GM23338 (cell line): ENCODE data around the gene SCML1. TPM values are rescaled to one million over a fixed set of nuclear protein-coding genes. Genes with fewer than 3 reads are reported as not detected.

Experiments used
- ATAC-seq: fragments of 200-7000 bp; cut with Tn5 transposase; 3 replicates; pipeline ENCODE4 v1.9.1; 2020
- DNase-seq: peaks from one replicate; pipeline ENCODE4 v3.0.0-alpha.2; 2015; ENCODE audit warnings: low spot score
- H2AFZ ChIP-seq: fragments of 200-600 bp; sonication (generic); 2 replicates; pipeline ENCODE4 v1.8.0; 2016; ENCODE audit warnings: antibody characterized with exemption, mild to moderate bottlenecking, moderate library complexity
- H3F3A ChIP-seq: fragments of 200-600 bp; sonication (generic); replicated peaks from 2 replicates; pipeline ENCODE4 v1.8.0; 2017; ENCODE audit warnings: antibody characterized with exemption, mixed run types, low read depth
- H3K27ac ChIP-seq: fragments of 200-600 bp; sonication (generic); 2 replicates; pipeline ENCODE4 v1.6.1; 2016; ENCODE audit warnings: low read depth
- H3K27me3 ChIP-seq: fragments of 200-600 bp; sonication (generic); 2 replicates; pipeline ENCODE4 v1.8.0; 2016; ENCODE audit warnings: mild to moderate bottlenecking, mixed run types, moderate library complexity; ENCODE audit not compliant: insufficient read depth
- H3K36me3 ChIP-seq: fragments of 200-600 bp; sonication (generic); 2 replicates; pipeline ENCODE4 v1.8.0; 2016; ENCODE audit warnings: mild to moderate bottlenecking; ENCODE audit not compliant: insufficient read depth
- H3K4me1 ChIP-seq: fragments of 200-600 bp; sonication (generic); 2 replicates; pipeline ENCODE4 v1.8.0; 2016; ENCODE audit warnings: mild to moderate bottlenecking, moderate library complexity; ENCODE audit not compliant: insufficient read depth
- H3K4me2 ChIP-seq: fragments of 200-600 bp; sonication (generic); 2 replicates; pipeline ENCODE4 v1.7.1; 2017; ENCODE audit warnings: mixed run types
- H3K4me3 ChIP-seq: fragments of 200-600 bp; sonication (generic); 2 replicates; pipeline ENCODE4 v1.6.1; 2016; ENCODE audit warnings: mixed run types
- H3K79me2 ChIP-seq: fragments of 200-600 bp; sonication (generic); replicated peaks from 2 replicates; pipeline ENCODE4 v1.8.0; 2017; ENCODE audit warnings: mild to moderate bottlenecking; ENCODE audit not compliant: insufficient read depth
- H3K9me2 ChIP-seq: fragments of 200-600 bp; sonication (generic); 2 replicates; pipeline ENCODE4 v1.8.0; 2017; ENCODE audit not compliant: insufficient read depth
- H4K20me1 ChIP-seq: fragments of 200-600 bp; sonication (generic); replicated peaks from 2 replicates; pipeline ENCODE4 v1.8.0; 2017; ENCODE audit warnings: mild to moderate bottlenecking; ENCODE audit not compliant: insufficient read depth
- H3K27ac Mint-ChIP-seq: 2 replicates; pipeline ENCODE4 v1.8.0; 2020; ENCODE audit warnings: inconsistent platforms, mild to moderate bottlenecking, moderate library complexity, mixed read lengths
- H3K27me3 Mint-ChIP-seq: 3 replicates; pipeline ENCODE4 v1.8.0; 2022; ENCODE audit warnings: low read depth, mild to moderate bottlenecking, moderate library complexity, mixed read lengths, inconsistent platforms; ENCODE audit not compliant: insufficient read depth, poor library complexity
- H3K36me3 Mint-ChIP-seq: 3 replicates; pipeline ENCODE4 v1.8.0; 2021; ENCODE audit warnings: low read depth, mild to moderate bottlenecking, inconsistent platforms, moderate library complexity, mixed read lengths
- H3K4me1 Mint-ChIP-seq: 3 replicates; pipeline ENCODE4 v1.8.0; 2020; ENCODE audit warnings: mild to moderate bottlenecking, inconsistent platforms, mixed read lengths
- H3K4me3 Mint-ChIP-seq: 3 replicates; pipeline ENCODE4 v1.8.0; 2021; ENCODE audit warnings: moderate library complexity, mild to moderate bottlenecking, inconsistent platforms, mixed read lengths
- H3K9me3 Mint-ChIP-seq: 3 replicates; pipeline ENCODE4 v1.8.0; 2020; ENCODE audit warnings: moderate library complexity, mild to moderate bottlenecking, inconsistent platforms, mixed read lengths
- EZH2 ChIP-seq: fragments of 200-600 bp; sonication (generic); IDR thresholded peaks from one replicate; pipeline ENCODE4 v1.8.0; 2017; ENCODE audit warnings: antibody characterized with exemption, mild to moderate bottlenecking, low read depth; ENCODE audit not compliant: unreplicated experiment
- JUNB ChIP-seq: IDR thresholded peaks from one replicate; pipeline ENCODE4 v1.6.1; 2016; ENCODE audit warnings: antibody characterized with exemption; ENCODE audit not compliant: unreplicated experiment
- NANOG ChIP-seq: IDR thresholded peaks from 2 replicates; pipeline ENCODE4 v1.6.1; 2016; ENCODE audit warnings: antibody characterized with exemption, borderline replicate concordance
- POLR2AphosphoS5 ChIP-seq: IDR thresholded peaks from 2 replicates; pipeline ENCODE4 v1.6.1; 2016; ENCODE audit warnings: antibody characterized with exemption, low read depth
- STAT1 ChIP-seq: IDR thresholded peaks from one replicate; pipeline ENCODE4 v1.6.1; 2016; ENCODE audit warnings: antibody characterized with exemption; ENCODE audit not compliant: unreplicated experiment
- ZNF114 ChIP-seq: fragments of 250-450 bp; sonication (Bioruptor Pico); IDR thresholded peaks from 2 replicates; pipeline ENCODE4 v1.5.0; 2020; ENCODE audit warnings: mild to moderate bottlenecking, moderate library complexity
- ZNF331 ChIP-seq: fragments of 250-450 bp; sonication (Bioruptor Pico); IDR thresholded peaks from 2 replicates; pipeline ENCODE4 v1.5.0; 2020; ENCODE audit warnings: low read depth, mild to moderate bottlenecking, moderate library complexity
- polyA plus RNA-seq: library from polyadenylated mRNA; unstranded; fragments of >200 nt; fragmentation: Nextera tagmentation; extraction: Ambion mirVana; gene quantifications from 2 replicates; pipeline ENCODE4 v1.2.1, GENCODE V29; 2016
- total RNA-seq: library from RNA; depleted of rRNA; stranded (reverse); fragments of >200 nt; shearing (Covaris generic); gene quantifications from 2 replicates; pipeline ENCODE4 v1.2.3, GENCODE V29; 2014
- TF ChIP-seq, protein P1 (sequence below): IDR thresholded peaks from 2 replicates; pipeline ENCODE4 v1.6.1; 2016; ENCODE audit warnings: antibody characterized with exemption
- TF ChIP-seq, protein P2 (sequence below): IDR thresholded peaks from one replicate; pipeline ENCODE4 v1.6.1; 2018; ENCODE audit warnings: antibody characterized with exemption; ENCODE audit not compliant: unreplicated experiment
- TF ChIP-seq, protein P3 (sequence below), 2 experiments: fragments of 200-600 bp in 1 of 2; sonication (generic) in 1 of 2; conservative IDR thresholded peaks; 2 replicates each; pipeline versions ENCODE4 v1.5.1 to v1.6.1; 2016 to 2017; ENCODE audit warnings: antibody characterized with exemption in 2 of 2, low read depth in 2 of 2, mild to moderate bottlenecking in 2 of 2, moderate library complexity in 1 of 2

Gene SCML1
- total and polyA plus RNA-seq, 2 experiments from 2014 or later: 5.4 to 6.4 TPM

DNA sequence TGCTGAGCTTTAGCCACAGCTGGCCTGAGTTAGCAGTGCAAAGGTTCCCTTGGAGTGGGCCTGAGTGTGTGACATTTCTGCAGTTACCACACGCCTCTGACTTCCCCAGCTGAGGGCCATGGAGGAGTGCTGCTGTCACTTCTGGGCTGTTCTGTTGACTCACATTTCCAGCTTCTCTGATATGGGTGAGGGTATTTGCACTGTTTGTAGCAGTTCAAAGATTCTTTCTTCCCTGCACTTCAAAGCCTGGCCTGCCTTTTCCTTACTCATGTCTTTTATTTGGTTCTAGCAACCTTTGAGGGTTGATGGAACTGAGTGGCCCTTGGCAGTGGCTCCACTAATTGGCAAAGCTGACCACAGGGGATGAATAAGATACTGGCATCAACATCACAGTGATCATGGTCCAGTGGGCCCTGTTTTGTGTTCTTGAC lies 26.4 kb upstream of the SCML1 start:
- Histone ChIP-seq H3K79me2 (no peaks in the 10 kb centered on the region), H4K20me1 (no peaks in the 10 kb centered on the region), H3K27ac (no peak overlapping the region), H3K4me3 (no peak overlapping the region), H3K9me2 (no peaks in the 10 kb centered on the region), H3K4me1 (no peaks in the 10 kb centered on the region), H2AFZ (no peak overlapping the region), H3K4me2 (no peak overlapping the region), H3K27me3 (no peaks in the 10 kb centered on the region), H3F3A (no peaks in the 10 kb centered on the region), H3K36me3 (no peaks in the 10 kb centered on the region)
- H3K27me3 Mint-ChIP-seq: peaks cover 2% of the 10 kb centered on the region
- H3K27ac Mint-ChIP-seq: no peak overlapping the region
- H3K4me1 Mint-ChIP-seq: no peaks in the 10 kb centered on the region
- no peaks in the 10 kb centered on the region for H3K9me3 Mint-ChIP-seq
- TF ChIP-seq NANOG (no peak), POLR2AphosphoS5 (no peak)
- DNase-seq (no peak), ATAC-seq (no peak)
- no peaks in the 10 kb centered on the region for H3K36me3 Mint-ChIP-seq
- H3K4me3 Mint-ChIP-seq: no peak overlapping the region

DNA sequence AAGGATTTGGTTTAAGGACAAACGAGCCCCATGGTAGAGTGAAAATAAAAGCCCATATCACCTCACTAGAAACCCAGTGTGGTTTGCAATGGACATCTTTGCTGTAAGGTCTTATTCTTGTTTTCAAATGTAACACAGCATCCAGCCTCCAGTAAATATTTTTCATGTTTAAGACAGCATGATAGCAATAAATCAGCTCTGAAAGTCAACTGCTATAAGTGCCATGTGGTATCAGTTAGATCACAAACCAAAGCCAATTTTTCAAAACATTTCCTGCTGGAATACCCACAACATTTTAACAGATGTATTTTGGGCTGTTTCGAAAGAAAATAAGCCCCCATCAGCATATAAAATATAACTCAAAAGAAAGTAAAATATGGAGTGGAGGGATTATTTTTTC lies 24.0 kb upstream of the SCML1 start:
- no peak overlapping the region for H2AFZ ChIP-seq
- no peaks in the 10 kb centered on the region for H3K9me3 Mint-ChIP-seq
- H4K20me1 ChIP-seq: no peaks in the 10 kb centered on the region
- no peak overlapping the region for H3K27ac Mint-ChIP-seq
- H3K4me1 ChIP-seq: no peaks in the 10 kb centered on the region
- DNase-seq: no peak
- H3K4me2 ChIP-seq: no peak overlapping the region
- H3F3A ChIP-seq: no peaks in the 10 kb centered on the region
- no peaks in the 10 kb centered on the region for H3K27me3 ChIP-seq
- no peak overlapping the region for H3K4me3 ChIP-seq
- no peak overlapping the region for H3K4me3 Mint-ChIP-seq
- no peak overlapping the region for H3K27ac ChIP-seq
- H3K4me1 Mint-ChIP-seq: no peaks in the 10 kb centered on the region
- H3K9me2 ChIP-seq: no peaks in the 10 kb centered on the region
- H3K36me3 ChIP-seq: no peaks in the 10 kb centered on the region
- peaks cover 2% of the 10 kb centered on the region for H3K27me3 Mint-ChIP-seq
- no peaks in the 10 kb centered on the region for H3K36me3 Mint-ChIP-seq
- no peaks in the 10 kb centered on the region for H3K79me2 ChIP-seq
- ATAC-seq: no peak
- TF ChIP-seq, protein P1, sequence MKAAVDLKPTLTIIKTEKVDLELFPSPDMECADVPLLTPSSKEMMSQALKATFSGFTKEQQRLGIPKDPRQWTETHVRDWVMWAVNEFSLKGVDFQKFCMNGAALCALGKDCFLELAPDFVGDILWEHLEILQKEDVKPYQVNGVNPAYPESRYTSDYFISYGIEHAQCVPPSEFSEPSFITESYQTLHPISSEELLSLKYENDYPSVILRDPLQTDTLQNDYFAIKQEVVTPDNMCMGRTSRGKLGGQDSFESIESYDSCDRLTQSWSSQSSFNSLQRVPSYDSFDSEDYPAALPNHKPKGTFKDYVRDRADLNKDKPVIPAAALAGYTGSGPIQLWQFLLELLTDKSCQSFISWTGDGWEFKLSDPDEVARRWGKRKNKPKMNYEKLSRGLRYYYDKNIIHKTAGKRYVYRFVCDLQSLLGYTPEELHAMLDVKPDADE: no peak
- TF ChIP-seq POLR2AphosphoS5 (no peak), JUNB (no peak), STAT1 (no peak), EZH2 (no peak), ZNF331 (CRISPR knock-in tag) (no peak), ZNF114 (no peak)
- TF ChIP-seq, protein P2, sequence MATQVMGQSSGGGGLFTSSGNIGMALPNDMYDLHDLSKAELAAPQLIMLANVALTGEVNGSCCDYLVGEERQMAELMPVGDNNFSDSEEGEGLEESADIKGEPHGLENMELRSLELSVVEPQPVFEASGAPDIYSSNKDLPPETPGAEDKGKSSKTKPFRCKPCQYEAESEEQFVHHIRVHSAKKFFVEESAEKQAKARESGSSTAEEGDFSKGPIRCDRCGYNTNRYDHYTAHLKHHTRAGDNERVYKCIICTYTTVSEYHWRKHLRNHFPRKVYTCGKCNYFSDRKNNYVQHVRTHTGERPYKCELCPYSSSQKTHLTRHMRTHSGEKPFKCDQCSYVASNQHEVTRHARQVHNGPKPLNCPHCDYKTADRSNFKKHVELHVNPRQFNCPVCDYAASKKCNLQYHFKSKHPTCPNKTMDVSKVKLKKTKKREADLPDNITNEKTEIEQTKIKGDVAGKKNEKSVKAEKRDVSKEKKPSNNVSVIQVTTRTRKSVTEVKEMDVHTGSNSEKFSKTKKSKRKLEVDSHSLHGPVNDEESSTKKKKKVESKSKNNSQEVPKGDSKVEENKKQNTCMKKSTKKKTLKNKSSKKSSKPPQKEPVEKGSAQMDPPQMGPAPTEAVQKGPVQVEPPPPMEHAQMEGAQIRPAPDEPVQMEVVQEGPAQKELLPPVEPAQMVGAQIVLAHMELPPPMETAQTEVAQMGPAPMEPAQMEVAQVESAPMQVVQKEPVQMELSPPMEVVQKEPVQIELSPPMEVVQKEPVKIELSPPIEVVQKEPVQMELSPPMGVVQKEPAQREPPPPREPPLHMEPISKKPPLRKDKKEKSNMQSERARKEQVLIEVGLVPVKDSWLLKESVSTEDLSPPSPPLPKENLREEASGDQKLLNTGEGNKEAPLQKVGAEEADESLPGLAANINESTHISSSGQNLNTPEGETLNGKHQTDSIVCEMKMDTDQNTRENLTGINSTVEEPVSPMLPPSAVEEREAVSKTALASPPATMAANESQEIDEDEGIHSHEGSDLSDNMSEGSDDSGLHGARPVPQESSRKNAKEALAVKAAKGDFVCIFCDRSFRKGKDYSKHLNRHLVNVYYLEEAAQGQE: no peak
- TF ChIP-seq, protein P3, sequence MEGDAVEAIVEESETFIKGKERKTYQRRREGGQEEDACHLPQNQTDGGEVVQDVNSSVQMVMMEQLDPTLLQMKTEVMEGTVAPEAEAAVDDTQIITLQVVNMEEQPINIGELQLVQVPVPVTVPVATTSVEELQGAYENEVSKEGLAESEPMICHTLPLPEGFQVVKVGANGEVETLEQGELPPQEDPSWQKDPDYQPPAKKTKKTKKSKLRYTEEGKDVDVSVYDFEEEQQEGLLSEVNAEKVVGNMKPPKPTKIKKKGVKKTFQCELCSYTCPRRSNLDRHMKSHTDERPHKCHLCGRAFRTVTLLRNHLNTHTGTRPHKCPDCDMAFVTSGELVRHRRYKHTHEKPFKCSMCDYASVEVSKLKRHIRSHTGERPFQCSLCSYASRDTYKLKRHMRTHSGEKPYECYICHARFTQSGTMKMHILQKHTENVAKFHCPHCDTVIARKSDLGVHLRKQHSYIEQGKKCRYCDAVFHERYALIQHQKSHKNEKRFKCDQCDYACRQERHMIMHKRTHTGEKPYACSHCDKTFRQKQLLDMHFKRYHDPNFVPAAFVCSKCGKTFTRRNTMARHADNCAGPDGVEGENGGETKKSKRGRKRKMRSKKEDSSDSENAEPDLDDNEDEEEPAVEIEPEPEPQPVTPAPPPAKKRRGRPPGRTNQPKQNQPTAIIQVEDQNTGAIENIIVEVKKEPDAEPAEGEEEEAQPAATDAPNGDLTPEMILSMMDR (conservative IDR thresholded peaks at IDR 0.05; ENCODE audit: low read depth in 2 of 2): no peak
